PC-9 (cell line): Measurements from ENCODE around the gene FARS2.

Source experiments
- EZH2 ChIP-seq: fragments of 200-600 bp; sonication (generic); IDR thresholded peaks from 2 replicates; pipeline ENCODE4 v1.8.0; 2017; ENCODE audit warnings: antibody characterized with exemption, low read depth
- TF ChIP-seq, protein P1 (sequence below): fragments of 200-600 bp; sonication (generic); conservative IDR thresholded peaks from 2 replicates; pipeline ENCODE4 v1.6.1; 2017; ENCODE audit warnings: mixed run types, antibody characterized with exemption, mild to moderate bottlenecking, moderate library complexity

DNA sequence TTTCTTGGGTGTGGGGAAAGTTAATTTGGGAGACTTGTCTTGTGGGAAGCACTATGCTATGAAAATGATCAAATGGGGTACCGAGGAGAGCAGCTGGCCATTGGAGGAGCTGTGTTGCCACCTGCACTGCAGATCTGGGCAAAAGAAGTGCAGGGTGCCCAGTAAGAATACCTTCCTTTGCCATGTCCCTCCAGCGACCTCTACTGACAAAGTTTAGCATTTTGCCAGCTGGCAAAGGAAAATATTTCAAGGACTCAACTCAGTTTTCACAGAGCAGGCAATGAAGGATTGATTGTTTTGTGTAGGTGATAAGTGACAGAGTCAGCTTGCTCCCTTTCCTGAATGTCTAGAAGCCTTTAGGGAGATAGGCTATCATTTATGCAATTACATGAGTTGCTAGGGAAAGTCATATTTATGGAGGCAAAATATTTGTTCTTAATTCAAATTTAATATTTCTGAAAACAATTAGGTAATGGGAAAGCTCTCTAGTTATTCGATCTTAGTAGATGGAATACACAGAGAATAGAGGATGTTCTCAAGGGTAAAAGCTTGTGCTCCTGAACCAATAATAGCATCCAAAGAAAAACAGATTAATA, 118.4 kb downstream of the FARS2 start:
- no peak for TF ChIP-seq EZH2
- TF ChIP-seq, protein P1, sequence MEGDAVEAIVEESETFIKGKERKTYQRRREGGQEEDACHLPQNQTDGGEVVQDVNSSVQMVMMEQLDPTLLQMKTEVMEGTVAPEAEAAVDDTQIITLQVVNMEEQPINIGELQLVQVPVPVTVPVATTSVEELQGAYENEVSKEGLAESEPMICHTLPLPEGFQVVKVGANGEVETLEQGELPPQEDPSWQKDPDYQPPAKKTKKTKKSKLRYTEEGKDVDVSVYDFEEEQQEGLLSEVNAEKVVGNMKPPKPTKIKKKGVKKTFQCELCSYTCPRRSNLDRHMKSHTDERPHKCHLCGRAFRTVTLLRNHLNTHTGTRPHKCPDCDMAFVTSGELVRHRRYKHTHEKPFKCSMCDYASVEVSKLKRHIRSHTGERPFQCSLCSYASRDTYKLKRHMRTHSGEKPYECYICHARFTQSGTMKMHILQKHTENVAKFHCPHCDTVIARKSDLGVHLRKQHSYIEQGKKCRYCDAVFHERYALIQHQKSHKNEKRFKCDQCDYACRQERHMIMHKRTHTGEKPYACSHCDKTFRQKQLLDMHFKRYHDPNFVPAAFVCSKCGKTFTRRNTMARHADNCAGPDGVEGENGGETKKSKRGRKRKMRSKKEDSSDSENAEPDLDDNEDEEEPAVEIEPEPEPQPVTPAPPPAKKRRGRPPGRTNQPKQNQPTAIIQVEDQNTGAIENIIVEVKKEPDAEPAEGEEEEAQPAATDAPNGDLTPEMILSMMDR, result peak; percentile 72
